ENCODE results near the gene NPC2. TPM values are rescaled to one million over a fixed set of nuclear protein-coding genes. Genes with fewer than 3 reads are reported as not detected.

NPC2 gene
- total and polyA plus RNA-seq, 7 donors = 176 to 273 (median 228) TPM

DNA sequence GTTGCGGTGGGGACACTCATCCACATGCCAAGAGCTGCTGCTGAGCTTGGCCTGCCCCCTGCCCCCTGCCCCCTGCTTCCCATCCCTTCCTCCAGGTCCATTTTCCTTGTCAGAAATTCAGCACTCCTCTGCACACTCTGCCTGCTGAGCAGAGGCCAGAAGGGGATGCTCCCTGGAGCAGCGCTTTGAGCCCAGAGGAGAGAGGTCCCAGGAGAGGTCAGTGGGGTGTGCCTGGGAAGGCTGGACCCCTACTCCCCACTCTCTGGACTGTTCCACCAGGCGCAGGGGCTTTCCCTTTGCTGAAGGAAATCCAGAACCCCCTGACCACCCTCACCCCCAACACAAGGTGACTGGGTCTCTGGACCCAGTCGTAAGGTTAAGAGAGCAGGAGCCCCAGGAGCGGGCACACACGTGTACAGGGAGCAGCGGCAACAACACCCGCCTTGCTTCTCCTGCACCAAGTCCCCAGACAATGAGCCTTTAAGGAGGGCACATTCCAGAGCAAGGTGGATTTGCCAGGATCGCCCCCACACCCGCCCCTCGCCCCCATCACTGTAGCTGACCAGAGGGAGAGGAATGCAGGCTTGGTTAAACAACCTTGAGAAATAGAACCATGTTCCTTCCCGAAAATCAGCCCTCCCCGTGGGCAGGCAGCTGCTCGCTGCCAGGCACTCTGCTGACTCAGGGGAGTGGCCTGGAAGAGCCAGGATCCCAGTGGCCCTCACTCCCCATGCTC is 31.1 kb upstream of the NPC2 start:
- intact Hi-C loops (cut with DNase I) = no loop called here
- H3K36me3 ChIP-seq = no peaks in the 10 kb centered on the region
- H3K4me1 ChIP-seq = no peaks in the 10 kb centered on the region
- TF ChIP-seq, protein P1, sequence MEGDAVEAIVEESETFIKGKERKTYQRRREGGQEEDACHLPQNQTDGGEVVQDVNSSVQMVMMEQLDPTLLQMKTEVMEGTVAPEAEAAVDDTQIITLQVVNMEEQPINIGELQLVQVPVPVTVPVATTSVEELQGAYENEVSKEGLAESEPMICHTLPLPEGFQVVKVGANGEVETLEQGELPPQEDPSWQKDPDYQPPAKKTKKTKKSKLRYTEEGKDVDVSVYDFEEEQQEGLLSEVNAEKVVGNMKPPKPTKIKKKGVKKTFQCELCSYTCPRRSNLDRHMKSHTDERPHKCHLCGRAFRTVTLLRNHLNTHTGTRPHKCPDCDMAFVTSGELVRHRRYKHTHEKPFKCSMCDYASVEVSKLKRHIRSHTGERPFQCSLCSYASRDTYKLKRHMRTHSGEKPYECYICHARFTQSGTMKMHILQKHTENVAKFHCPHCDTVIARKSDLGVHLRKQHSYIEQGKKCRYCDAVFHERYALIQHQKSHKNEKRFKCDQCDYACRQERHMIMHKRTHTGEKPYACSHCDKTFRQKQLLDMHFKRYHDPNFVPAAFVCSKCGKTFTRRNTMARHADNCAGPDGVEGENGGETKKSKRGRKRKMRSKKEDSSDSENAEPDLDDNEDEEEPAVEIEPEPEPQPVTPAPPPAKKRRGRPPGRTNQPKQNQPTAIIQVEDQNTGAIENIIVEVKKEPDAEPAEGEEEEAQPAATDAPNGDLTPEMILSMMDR (IDR thresholded peaks at IDR 0.05) = no peak
- no peak for TF ChIP-seq EP300 (IDR thresholded peaks at IDR 0.05)
- TF ChIP-seq POLR2A (IDR thresholded peaks at IDR 0.05) = no peak
- no peak for TF ChIP-seq POLR2AphosphoS5 (IDR thresholded peaks at IDR 0.05)
- no peaks in the 10 kb centered on the region for H3K9me3 ChIP-seq
- 53 to 70% methylated on average over 14 of the region's 14 CpGs for WGBS, 2 donors
- H3K27ac ChIP-seq = no peak overlapping the region
- DNase-seq = no peak
- no peaks in the 10 kb centered on the region for H3K27me3 ChIP-seq
- H3K4me3 ChIP-seq = no peak overlapping the region

DNA sequence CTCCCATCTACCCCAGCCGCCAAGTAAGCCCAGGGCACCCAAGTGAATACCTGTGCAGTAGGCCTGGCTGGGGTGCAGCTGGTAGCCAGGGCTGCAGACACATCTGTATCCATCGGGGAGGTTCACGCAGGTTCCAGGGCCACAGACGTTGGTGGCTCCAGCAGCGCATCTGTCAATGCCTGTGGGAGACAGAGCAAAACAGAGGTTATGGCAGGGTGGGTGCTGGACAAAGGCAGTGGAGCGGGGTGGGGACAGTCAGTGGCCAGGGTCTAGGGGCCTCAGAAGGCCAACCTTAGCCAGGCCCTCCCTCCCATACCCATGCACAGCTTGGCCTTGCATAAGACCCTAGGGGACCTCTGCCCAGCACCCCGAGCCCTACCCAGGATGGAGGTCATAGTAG is 29.6 kb upstream of the NPC2 start:
- H3K4me1 ChIP-seq = no peaks in the 10 kb centered on the region
- no peak overlapping the region for H3K27ac ChIP-seq
- intact Hi-C loops (cut with DNase I) = no loop called here
- no peaks in the 10 kb centered on the region for H3K36me3 ChIP-seq
- DNase-seq = no peak
- no peaks in the 10 kb centered on the region for H3K27me3 ChIP-seq
- H3K4me3 ChIP-seq = no peak overlapping the region
- TF ChIP-seq POLR2AphosphoS5 (IDR thresholded peaks at IDR 0.05) = no peak
- no peak for TF ChIP-seq POLR2A (IDR thresholded peaks at IDR 0.05)
- no peak for TF ChIP-seq EP300 (IDR thresholded peaks at IDR 0.05)
- TF ChIP-seq, protein P1 (IDR thresholded peaks at IDR 0.05) = no peak
- WGBS, 2 donors = 90 to 92% methylated on average over 7 of the region's 7 CpGs
- H3K9me3 ChIP-seq = no peaks in the 10 kb centered on the region

DNA sequence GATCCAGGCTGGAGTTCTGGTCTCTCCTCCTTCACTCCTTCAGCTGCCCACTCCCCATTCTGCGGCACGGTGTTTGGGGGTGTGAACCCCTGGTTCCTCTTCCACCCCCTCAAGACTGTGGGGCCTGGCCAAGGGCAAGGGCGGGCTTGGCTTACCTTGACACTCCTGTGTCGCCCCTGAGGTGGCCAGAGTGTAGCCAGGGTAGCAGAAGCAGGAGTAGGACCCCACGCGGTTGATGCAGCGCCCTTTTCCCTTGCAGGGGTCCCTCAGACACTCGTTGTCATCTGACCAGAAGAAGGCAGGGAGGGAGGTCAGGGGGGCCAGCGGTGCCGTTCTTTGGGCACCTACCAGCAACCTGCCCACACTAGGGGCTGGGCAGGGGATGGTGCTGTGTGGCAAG is 28.7 kb upstream of the NPC2 start:
- Histone ChIP-seq H3K36me3 (no peaks in the 10 kb centered on the region), H3K4me1 (no peaks in the 10 kb centered on the region), H3K9me3 (no peaks in the 10 kb centered on the region), H3K4me3 (no peak overlapping the region), H3K27ac (no peak overlapping the region), H3K27me3 (no peaks in the 10 kb centered on the region)
- DNase-seq = no peak
- intact Hi-C loops (cut with DNase I) = no loop called here
- TF ChIP-seq, protein P1 (IDR thresholded peaks at IDR 0.05) = no peak
- TF ChIP-seq EP300 (IDR thresholded peaks at IDR 0.05) (no peak), POLR2A (IDR thresholded peaks at IDR 0.05) (no peak), POLR2AphosphoS5 (IDR thresholded peaks at IDR 0.05) (no peak)
- 82 to 83% methylated on average over 10 of the region's 10 CpGs for WGBS, 2 donors

DNA sequence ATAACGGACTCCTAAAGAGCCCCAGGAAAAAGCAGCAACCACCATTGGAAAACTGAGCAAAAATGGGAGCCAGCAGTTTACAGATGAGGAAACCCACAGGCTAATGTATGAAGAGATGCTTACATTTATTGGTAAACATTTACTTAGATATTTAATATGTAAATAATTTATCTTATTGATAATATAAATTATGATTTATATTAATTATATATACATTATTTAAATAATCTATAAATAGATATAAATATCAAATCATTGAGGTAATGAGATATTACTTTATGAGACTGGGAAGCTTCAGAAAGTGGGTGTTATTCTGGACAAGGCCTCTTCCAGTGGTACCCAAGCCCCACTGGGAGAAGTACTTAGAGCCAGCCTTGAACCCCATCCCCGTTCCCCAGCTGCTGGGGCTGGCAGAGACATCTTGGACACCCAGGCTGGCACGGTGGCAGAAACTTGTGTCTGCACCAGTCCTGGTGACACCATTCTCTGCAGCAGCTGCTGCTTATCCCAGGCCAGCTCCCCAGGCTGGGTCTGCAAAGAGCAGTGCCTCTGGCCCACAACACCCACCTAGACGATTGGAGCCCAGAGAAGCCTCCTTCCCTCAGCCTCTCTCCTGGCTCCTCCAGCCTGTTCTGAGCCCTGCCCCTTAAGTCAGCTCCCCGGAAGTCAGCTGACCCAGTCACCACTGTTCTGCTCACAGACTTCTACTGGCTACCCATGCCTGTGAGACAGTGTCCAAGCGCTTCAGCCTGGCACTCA is 26.4 kb upstream of the NPC2 start:
- no peaks in the 10 kb centered on the region for H3K4me1 ChIP-seq
- H3K27ac ChIP-seq = no peak overlapping the region
- H3K27me3 ChIP-seq = no peaks in the 10 kb centered on the region
- H3K9me3 ChIP-seq = no peaks in the 10 kb centered on the region
- H3K36me3 ChIP-seq = no peaks in the 10 kb centered on the region
- no peak for DNase-seq
- H3K4me3 ChIP-seq = no peak overlapping the region
- intact Hi-C loops (cut with DNase I) = no loop called here
- TF ChIP-seq POLR2AphosphoS5 (IDR thresholded peaks at IDR 0.05) (no peak), POLR2A (IDR thresholded peaks at IDR 0.05) (no peak), EP300 (IDR thresholded peaks at IDR 0.05) (no peak)
- TF ChIP-seq, protein P1 (IDR thresholded peaks at IDR 0.05) = no peak
- 78 to 86% methylated on average over 6 of the region's 6 CpGs for WGBS, 2 donors

All from sigmoid colon (tissue), 7 donors.